ENCODE results near the gene MAGEA1.
"Not testable (repeated sequence)": the region's sequence is repeated elsewhere in the genome, so short reads cannot be mapped to it uniquely, and the experiment has no call there.

The MAGEA1 gene, protein sequence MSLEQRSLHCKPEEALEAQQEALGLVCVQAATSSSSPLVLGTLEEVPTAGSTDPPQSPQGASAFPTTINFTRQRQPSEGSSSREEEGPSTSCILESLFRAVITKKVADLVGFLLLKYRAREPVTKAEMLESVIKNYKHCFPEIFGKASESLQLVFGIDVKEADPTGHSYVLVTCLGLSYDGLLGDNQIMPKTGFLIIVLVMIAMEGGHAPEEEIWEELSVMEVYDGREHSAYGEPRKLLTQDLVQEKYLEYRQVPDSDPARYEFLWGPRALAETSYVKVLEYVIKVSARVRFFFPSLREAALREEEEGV

DNA sequence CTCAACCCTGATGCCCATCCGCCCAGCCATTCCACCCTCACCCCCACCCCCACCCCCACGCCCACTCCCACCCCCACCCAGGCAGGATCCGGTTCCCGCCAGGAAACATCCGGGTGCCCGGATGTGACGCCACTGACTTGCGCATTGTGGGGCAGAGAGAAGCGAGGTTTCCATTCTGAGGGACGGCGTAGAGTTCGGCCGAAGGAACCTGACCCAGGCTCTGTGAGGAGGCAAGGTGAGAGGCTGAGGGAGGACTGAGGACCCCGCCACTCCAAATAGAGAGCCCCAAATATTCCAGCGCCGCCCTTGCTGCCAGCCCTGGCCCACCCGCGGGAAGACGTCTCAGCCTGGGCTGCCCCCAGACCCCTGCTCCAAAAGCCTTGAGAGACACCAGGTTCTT lies at the start of gene MAGEA1:
TSS of gene MAGEA1 (plus strand) at position 154 of the 400 bp plus-strand sequence. CDS start 3,106 bp downstream, outside the sequence.
- Mint-ChIP-seq H3K36me3 (ENCODE audit: low read depth) (no peaks in the 10 kb centered on the region), H3K27ac (no peak within 1 kb of the TSS), H3K4me3 (no peak within 1 kb of the TSS), H3K9me3 (no peaks in the 10 kb centered on the region), H3K4me1 (ENCODE audit: low read depth) (no peaks in the 10 kb centered on the region), H3K27me3 (ENCODE audit: low read depth) (no peaks in the 10 kb centered on the region)
- DNase-seq (ENCODE audit: low spot score) = no peak

DNA sequence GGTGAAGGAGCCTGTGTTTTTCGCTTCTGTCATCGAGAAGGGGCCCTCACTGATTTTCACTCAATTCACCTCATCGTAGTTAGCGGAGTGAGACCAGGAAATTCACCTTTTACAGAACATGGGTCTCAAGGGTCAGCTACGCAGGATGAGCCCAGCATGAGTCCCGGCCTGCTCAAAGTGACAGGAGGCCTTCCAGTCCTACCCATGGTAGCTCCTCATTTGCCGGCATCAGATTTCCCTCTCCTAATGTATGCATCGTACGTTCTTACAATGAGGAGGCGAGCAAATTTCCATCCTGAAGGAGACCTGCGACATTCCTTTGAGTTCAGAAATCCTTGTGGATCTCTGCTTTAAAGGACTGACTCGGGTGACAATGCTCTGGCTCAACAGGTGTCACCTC lies 46.2 kb upstream of the MAGEA1 start:
- not testable (repeated sequence) for H3K27ac Mint-ChIP-seq; H3K27me3 Mint-ChIP-seq (ENCODE audit: low read depth); H3K9me3 Mint-ChIP-seq; H3K4me3 Mint-ChIP-seq; H3K4me1 Mint-ChIP-seq (ENCODE audit: low read depth); H3K36me3 Mint-ChIP-seq (ENCODE audit: low read depth); DNase-seq (ENCODE audit: low spot score)

DNA sequence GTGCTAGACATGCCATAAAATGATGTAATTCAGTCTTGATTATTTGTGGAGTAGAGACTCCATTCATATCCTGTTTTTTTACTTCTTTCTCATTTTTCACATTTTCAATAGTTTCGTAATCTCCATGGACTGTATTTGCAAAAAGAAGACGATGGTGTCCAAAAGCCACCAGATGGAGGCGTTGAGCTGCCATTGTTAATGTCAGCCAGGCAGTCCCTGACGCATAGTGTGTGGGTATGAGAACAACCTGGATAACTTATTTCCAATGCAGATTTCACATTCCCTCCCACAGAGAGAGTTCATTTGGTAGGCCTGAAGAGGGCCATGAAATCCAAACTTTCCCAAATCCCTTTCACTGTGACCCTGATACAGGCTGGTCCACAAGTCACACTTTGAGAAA lies 40.0 kb upstream of the MAGEA1 start:
- H3K4me3 Mint-ChIP-seq; H3K27me3 Mint-ChIP-seq (ENCODE audit: low read depth); H3K36me3 Mint-ChIP-seq (ENCODE audit: low read depth); DNase-seq (ENCODE audit: low spot score); H3K27ac Mint-ChIP-seq; H3K9me3 Mint-ChIP-seq; H3K4me1 Mint-ChIP-seq (ENCODE audit: low read depth): not testable (repeated sequence)

DNA sequence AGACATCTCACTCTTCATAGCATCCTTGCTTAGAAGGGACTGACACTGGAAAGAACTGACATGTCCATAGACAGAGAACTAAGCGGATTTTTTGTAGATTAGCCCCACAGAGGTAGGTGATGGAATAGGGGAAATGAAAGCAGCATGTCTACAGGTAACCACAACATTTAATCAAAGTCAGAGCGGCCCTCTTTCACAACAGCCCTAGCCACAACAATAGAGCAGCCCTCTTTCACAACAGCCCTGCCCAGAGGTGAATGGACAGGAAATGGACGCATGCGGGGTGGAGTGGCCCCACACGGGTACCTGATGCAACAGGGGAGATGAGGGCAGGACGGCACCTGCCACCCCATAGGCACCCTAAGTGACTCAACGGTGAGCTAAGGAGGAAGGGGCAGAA lies 32.8 kb upstream of the MAGEA1 start:
- H3K4me1 Mint-ChIP-seq (ENCODE audit: low read depth); H3K27ac Mint-ChIP-seq; H3K36me3 Mint-ChIP-seq (ENCODE audit: low read depth); DNase-seq (ENCODE audit: low spot score); H3K9me3 Mint-ChIP-seq; H3K27me3 Mint-ChIP-seq (ENCODE audit: low read depth); H3K4me3 Mint-ChIP-seq: not testable (repeated sequence)

DNA sequence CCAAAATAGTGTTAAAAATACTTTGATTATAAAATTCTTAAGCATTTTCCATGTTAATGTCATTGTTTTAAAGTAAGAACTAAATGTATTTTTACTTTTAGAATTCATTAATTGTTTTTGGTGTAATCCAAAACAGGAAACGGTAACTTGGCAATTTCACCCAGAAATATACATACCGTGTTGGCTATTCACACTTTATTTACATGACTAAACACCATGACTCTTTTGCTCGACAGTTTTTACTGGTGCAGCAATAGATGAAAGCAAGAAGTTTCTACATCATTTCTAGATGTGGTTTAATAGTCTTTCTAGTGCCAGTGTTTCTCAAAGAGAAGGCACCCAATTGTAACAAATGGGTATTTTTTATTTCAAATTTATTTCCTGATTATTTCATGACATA lies 25.6 kb upstream of the MAGEA1 start:
- Mint-ChIP-seq H3K4me1 (ENCODE audit: low read depth) (no peaks in the 10 kb centered on the region), H3K27ac (no peak overlapping the region), H3K9me3 (no peaks in the 10 kb centered on the region), H3K27me3 (ENCODE audit: low read depth) (peaks cover 7% of the 10 kb centered on the region), H3K4me3 (no peak overlapping the region), H3K36me3 (ENCODE audit: low read depth) (no peaks in the 10 kb centered on the region)
- DNase-seq (ENCODE audit: low spot score) = no peak

DNA sequence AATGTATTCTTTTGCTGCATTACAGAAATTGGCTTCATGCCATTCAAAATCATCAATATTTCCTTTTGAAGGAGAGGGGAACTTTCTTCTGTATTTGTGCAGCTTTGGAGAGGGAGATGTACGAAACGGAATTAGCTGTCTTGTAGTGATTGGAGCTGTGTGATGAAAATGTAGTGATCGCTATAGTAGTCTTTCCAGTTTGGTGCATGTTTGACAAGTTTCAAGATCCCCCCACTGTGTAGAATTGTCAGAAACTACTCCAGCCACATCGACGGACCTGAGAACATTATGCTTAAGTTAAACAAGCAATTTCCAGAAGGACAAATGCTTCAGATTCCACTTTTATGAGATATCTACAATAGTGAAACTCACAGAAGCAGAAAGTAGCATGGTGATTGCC lies 21.6 kb upstream of the MAGEA1 start:
- Mint-ChIP-seq H3K4me1 (ENCODE audit: low read depth) (no peaks in the 10 kb centered on the region), H3K4me3 (no peak overlapping the region), H3K27me3 (ENCODE audit: low read depth) (peaks cover 7% of the 10 kb centered on the region), H3K9me3 (no peaks in the 10 kb centered on the region), H3K36me3 (ENCODE audit: low read depth) (no peaks in the 10 kb centered on the region), H3K27ac (no peak overlapping the region)
- no peak for DNase-seq (ENCODE audit: low spot score)

DNA sequence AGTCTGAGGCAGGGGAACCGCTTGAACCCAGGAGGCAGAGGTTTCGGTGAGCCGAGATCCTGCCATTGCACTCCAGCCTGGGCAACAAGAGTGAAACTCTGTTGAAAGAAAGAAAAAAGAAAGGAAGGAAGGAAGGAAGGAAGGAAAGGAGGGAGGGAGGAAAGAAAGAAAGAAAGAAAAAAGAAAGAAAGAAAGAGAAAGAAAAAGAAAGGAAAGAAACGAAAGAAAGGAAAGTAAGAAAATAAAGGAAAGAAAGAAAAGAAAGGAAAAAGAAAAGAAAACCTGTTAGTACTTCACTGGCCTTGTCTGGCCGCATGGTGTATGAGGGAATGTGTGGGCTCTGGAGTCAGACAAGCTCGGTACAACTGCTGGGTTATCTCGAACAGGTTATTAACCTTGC lies 20.8 kb upstream of the MAGEA1 start:
- no peaks in the 10 kb centered on the region for H3K36me3 Mint-ChIP-seq (ENCODE audit: low read depth)
- H3K4me1 Mint-ChIP-seq (ENCODE audit: low read depth) = no peaks in the 10 kb centered on the region
- H3K27ac Mint-ChIP-seq = no peak overlapping the region
- H3K27me3 Mint-ChIP-seq (ENCODE audit: low read depth) = peaks cover 7% of the 10 kb centered on the region
- no peak overlapping the region for H3K4me3 Mint-ChIP-seq
- no peaks in the 10 kb centered on the region for H3K9me3 Mint-ChIP-seq
- DNase-seq (ENCODE audit: low spot score) = no peak

DNA sequence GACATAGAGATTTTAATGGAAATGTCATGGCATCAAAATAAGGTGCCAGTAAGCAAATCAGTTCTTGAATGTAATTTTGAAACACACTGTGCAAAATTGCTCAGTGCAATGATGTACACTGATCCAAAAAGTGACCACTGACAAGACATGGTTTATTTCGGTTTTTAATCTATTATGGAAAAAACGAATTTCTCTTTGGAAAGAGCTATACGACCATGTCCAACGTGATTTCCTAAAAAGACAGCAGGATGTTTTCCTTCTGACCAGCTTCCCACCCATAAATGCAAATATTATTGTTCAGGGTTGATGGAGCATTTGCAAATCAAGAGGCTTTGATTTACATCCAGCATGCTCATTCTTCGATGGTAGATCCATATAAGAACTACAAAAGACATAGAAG lies 17.1 kb upstream of the MAGEA1 start:
- no peak overlapping the region for H3K4me3 Mint-ChIP-seq
- no peaks in the 10 kb centered on the region for H3K36me3 Mint-ChIP-seq (ENCODE audit: low read depth)
- no peak overlapping the region for H3K27ac Mint-ChIP-seq
- no peaks in the 10 kb centered on the region for H3K4me1 Mint-ChIP-seq (ENCODE audit: low read depth)
- DNase-seq (ENCODE audit: low spot score) = no peak
- H3K9me3 Mint-ChIP-seq = no peaks in the 10 kb centered on the region
- no peaks in the 10 kb centered on the region for H3K27me3 Mint-ChIP-seq (ENCODE audit: low read depth)

DNA sequence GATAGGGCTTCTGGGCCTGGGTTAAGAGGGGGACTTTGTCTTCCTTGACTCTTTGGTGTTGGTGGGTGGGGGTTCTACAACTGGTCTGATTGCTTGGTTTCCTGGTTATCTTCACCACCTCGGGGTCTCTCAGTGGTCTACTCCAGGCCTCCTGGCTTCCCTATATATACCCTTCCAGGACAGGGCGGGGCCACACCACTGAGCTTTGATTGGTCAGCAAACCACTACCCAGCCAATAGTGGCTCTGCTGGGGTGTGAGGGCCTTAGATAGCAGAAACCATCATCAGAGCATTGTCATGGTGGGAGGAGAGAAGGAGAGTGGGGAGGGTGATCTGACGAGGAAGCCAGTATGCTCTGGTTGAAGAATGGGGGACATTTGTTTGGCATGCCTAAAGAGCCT lies 14.4 kb upstream of the MAGEA1 start:
- H3K36me3 Mint-ChIP-seq (ENCODE audit: low read depth) = no peaks in the 10 kb centered on the region
- H3K27ac Mint-ChIP-seq = no peak overlapping the region
- H3K9me3 Mint-ChIP-seq = no peaks in the 10 kb centered on the region
- H3K4me3 Mint-ChIP-seq = no peak overlapping the region
- no peak for DNase-seq (ENCODE audit: low spot score)
- H3K27me3 Mint-ChIP-seq (ENCODE audit: low read depth) = no peaks in the 10 kb centered on the region
- H3K4me1 Mint-ChIP-seq (ENCODE audit: low read depth) = no peaks in the 10 kb centered on the region

DNA sequence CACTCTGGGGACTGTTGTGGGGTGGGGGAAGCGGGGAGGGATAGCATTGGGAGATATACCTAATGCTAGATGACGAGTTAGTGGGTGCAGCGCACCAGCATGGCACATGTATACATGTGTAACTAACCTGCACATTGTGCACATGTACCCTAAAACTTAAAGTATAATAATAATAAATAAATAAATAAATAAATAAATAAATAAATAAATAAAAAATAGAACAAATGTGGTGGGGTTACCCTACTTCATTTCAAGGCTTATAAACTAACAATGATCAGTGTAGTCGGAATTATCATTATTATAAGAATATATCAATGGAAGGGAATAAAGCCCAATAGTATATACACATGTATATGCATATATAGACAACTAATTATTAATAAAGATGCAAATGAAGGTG lies 10.7 kb upstream of the MAGEA1 start:
- H3K4me1 Mint-ChIP-seq (ENCODE audit: low read depth); H3K27me3 Mint-ChIP-seq (ENCODE audit: low read depth); H3K36me3 Mint-ChIP-seq (ENCODE audit: low read depth); H3K4me3 Mint-ChIP-seq; H3K27ac Mint-ChIP-seq; DNase-seq (ENCODE audit: low spot score); H3K9me3 Mint-ChIP-seq: not testable (repeated sequence)

DNA sequence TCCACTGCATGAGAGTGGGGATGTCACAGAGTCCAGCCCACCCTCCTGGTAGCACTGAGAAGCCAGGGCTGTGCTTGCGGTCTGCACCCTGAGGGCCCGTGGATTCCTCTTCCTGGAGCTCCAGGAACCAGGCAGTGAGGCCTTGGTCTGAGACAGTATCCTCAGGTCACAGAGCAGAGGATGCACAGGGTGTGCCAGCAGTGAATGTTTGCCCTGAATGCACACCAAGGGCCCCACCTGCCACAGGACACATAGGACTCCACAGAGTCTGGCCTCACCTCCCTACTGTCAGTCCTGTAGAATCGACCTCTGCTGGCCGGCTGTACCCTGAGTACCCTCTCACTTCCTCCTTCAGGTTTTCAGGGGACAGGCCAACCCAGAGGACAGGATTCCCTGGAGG lies 2.7 kb downstream of the MAGEA1 start:
- Mint-ChIP-seq H3K9me3 (no peaks in the 10 kb centered on the region), H3K4me3 (no peak overlapping the region), H3K4me1 (ENCODE audit: low read depth) (no peaks in the 10 kb centered on the region), H3K36me3 (ENCODE audit: low read depth) (no peaks in the 10 kb centered on the region), H3K27me3 (ENCODE audit: low read depth) (no peaks in the 10 kb centered on the region), H3K27ac (no peak overlapping the region)
- DNase-seq (ENCODE audit: low spot score) = no peak

DNA sequence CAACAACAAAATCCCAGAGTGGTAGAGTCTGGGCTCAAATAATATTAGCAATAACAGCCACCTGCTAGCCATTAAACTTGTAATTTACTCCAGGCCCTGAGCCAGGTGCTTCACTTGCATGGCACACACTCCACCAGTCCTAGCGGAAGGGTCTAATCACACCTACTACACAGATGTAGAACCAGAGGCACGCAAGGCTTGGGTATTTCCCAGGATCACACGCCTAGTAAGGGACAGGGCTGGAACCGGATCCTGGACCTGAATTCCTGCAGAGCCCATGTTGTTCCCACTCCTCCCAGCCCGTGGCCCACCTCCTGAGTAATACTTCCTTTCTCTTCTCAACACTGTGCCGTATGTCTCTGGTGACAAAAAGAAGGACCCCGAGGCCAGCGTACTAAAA lies 5.7 kb downstream of the MAGEA1 start:
- DNase-seq (ENCODE audit: low spot score) = no peak
- H3K27ac Mint-ChIP-seq = no peak overlapping the region
- no peaks in the 10 kb centered on the region for H3K9me3 Mint-ChIP-seq
- no peaks in the 10 kb centered on the region for H3K36me3 Mint-ChIP-seq (ENCODE audit: low read depth)
- H3K4me3 Mint-ChIP-seq = no peak overlapping the region
- H3K27me3 Mint-ChIP-seq (ENCODE audit: low read depth) = peaks cover 2% of the 10 kb centered on the region
- no peaks in the 10 kb centered on the region for H3K4me1 Mint-ChIP-seq (ENCODE audit: low read depth)

DNA sequence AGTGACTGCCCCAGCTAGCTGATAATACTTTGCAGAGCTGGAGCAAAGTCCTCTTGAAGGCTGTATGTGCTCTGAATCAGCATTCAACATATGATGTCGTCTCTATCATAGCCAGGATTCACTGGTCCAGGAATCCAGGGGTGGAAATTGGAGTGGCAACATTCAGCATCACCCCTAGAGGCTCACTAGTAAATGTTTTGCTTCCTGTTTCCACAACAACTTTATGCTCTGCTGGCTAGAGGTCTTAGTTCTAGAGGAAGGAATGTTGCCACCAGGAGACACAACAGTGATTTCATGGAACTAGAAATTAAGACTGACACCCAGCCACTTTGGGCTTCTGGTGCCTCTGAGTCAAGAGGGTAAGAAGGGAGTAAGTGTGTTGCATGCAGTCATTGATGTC lies 11.3 kb downstream of the MAGEA1 start:
- Mint-ChIP-seq H3K4me3 (no peak overlapping the region), H3K27ac (no peak overlapping the region), H3K27me3 (ENCODE audit: low read depth) (peaks cover 9% of the 10 kb centered on the region), H3K9me3 (no peaks in the 10 kb centered on the region), H3K4me1 (ENCODE audit: low read depth) (no peaks in the 10 kb centered on the region), H3K36me3 (ENCODE audit: low read depth) (no peaks in the 10 kb centered on the region)
- no peak for DNase-seq (ENCODE audit: low spot score)

DNA sequence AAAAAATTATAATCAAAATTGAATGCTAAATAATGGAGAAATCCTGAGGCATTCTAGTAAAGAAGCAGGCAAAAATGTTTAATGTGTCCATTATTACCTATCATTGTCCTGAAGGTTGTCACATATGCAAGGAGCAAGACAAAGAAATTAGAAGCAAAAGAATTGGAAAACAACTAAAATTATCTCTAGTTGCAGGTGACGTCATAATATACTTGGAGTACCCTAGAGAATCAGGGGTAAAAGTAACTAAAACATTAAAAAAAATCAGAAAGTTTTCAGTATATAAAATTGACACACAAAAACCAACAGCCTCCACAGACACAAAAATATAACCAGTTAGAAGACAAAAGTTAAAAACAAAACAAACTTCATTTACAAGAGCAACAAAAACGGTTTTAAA lies 21.4 kb downstream of the MAGEA1 start:
- Mint-ChIP-seq H3K9me3 (no peaks in the 10 kb centered on the region), H3K4me1 (ENCODE audit: low read depth) (no peaks in the 10 kb centered on the region), H3K27ac (no peak overlapping the region), H3K36me3 (ENCODE audit: low read depth) (no peaks in the 10 kb centered on the region), H3K27me3 (ENCODE audit: low read depth) (peaks cover 9% of the 10 kb centered on the region), H3K4me3 (no peak overlapping the region)
- DNase-seq (ENCODE audit: low spot score) = no peak

DNA sequence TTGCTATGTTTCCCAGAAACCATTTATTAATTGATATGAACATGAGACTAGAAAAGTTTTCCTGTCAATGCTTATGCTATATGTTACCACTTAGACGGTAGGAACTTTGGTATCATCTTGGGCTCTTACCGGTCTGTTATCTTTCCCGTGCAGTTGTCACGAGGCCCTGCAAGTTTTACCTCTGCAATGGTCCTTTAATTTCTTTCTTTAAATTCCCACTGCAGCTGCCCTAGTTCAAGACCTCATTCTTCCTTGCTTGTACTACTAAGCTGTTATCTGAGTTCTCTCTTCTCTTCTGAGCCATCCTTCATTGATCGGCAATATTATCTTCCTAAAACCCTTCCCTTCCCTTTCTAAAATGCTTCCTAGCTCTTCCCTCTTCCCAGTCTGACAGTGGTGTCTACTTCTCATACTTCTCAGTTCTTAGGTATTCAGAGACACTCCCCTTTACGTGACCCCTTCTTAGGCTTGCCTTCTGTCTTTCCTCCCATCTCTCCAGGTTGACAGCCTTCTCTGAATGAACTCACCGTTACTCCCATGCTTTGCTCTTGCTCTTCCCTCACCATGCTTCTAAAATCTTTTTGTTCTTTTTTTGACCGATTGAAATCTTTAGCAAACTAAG lies 27.5 kb downstream of the MAGEA1 start:
- Mint-ChIP-seq H3K27me3 (ENCODE audit: low read depth) (peaks cover 18% of the 10 kb centered on the region), H3K27ac (no peak overlapping the region), H3K4me1 (ENCODE audit: low read depth) (no peaks in the 10 kb centered on the region), H3K9me3 (no peaks in the 10 kb centered on the region), H3K36me3 (ENCODE audit: low read depth) (no peaks in the 10 kb centered on the region), H3K4me3 (no peak overlapping the region)
- no peak for DNase-seq (ENCODE audit: low spot score)
